IgD-negative memory B cell (primary cell): Measurements from ENCODE around the gene MRPL36. TPM values are rescaled to one million over a fixed set of nuclear protein-coding genes. Genes with fewer than 3 reads are reported as not detected.
"Not testable (repeated sequence)": the region's sequence is repeated elsewhere in the genome, so short reads cannot be mapped to it uniquely, and the experiment has no call there.

ENCODE experiments used
- H3K27ac Mint-ChIP-seq, 3 donors: one replicate each; pipeline ENCODE4 v1.8.0; 2020 to 2022; ENCODE audit warnings: mild to moderate bottlenecking in 3 of 3, mixed read lengths in 3 of 3, moderate library complexity in 1 of 3
- H3K27me3 Mint-ChIP-seq: one replicate; pipeline ENCODE4 v1.8.0; 2021; ENCODE audit warnings: mixed read lengths
- H3K36me3 Mint-ChIP-seq: one replicate; pipeline ENCODE4 v1.8.0; 2020; ENCODE audit warnings: mild to moderate bottlenecking, mixed read lengths
- H3K4me1 Mint-ChIP-seq, 3 donors: one replicate each; pipeline ENCODE4 v1.8.0; 2020 to 2022; ENCODE audit warnings: mixed read lengths in 3 of 3, mild to moderate bottlenecking in 1 of 3
- H3K4me3 Mint-ChIP-seq, 4 donors: one replicate each; pipeline ENCODE4 v1.8.0; 2020 to 2022; ENCODE audit warnings: mild to moderate bottlenecking in 4 of 4, mixed read lengths in 4 of 4, moderate library complexity in 3 of 4
- H3K9me3 Mint-ChIP-seq, 3 donors: one replicate each; pipeline ENCODE4 v1.8.0; 2020 to 2021; ENCODE audit warnings: mixed read lengths in 3 of 3, mild to moderate bottlenecking in 1 of 3
- polyA plus RNA-seq: library from polyadenylated mRNA; unstranded; fragments of 300-500 nt; fragmentation: Illumina TruSeq; gene quantifications from one replicate; pipeline ENCODE4 v1.2.3, GENCODE V29; 2021

Gene MRPL36
- 66.9 TPM for polyA plus RNA-seq

GRCh38 chr5:1799602-1800471 is at the start of gene MRPL36:
TSS of gene MRPL36 (minus strand) at chr5:1799837. CDS start at chr5:1798935, 902 bp downstream.
- H3K4me3 Mint-ChIP-seq, result peak within 1 kb of the TSS; percentile 99 to 100 (median 99)
- H3K36me3 Mint-ChIP-seq, result peaks cover 9% of the 10 kb centered on the region

GRCh38 chr5:1847611-1848010 is 48.0 kb upstream of the MRPL36 start:
- Mint-ChIP-seq H3K27me3 (peaks cover 17% of the 10 kb centered on the region), H3K27ac (no peak overlapping the region), H3K9me3 (peaks cover 0 to 1% (median 0%) of the 10 kb centered on the region in 3 donors), H3K4me3 (peak overlapping the region in 1 of 4 donors; percentile 19), H3K4me1 (peaks cover 0 to 2% (median 0%) of the 10 kb centered on the region in 3 donors), H3K36me3 (no peaks in the 10 kb centered on the region)

More at GRCh38 chr5:1799602-1800471, at the start of gene MRPL36:
- peaks cover 25 to 41% (median 33%) of the 10 kb centered on the region in 3 donors for H3K4me1 Mint-ChIP-seq
- no peaks in the 10 kb centered on the region for H3K9me3 Mint-ChIP-seq
- peak within 1 kb of the TSS; percentile 94 to 98 (median 97) for H3K27ac Mint-ChIP-seq
- H3K27me3 Mint-ChIP-seq, result no peaks in the 10 kb centered on the region

- Mint-ChIP-seq H3K9me3 (peaks cover 0 to 1% (median 0%) of the 10 kb centered on the region in 3 donors), H3K4me3 (no peak overlapping the region), H3K27ac (no peak overlapping the region), H3K36me3 (no peaks in the 10 kb centered on the region), H3K4me1 (peaks cover 0 to 2% (median 0%) of the 10 kb centered on the region in 3 donors), H3K27me3 (peaks cover 17% of the 10 kb centered on the region)
Measured at GRCh38 chr5:1847056-1847455, 47.4 kb upstream of the MRPL36 start.

GRCh38 chr5:1846583-1846982 is 46.9 kb upstream of the MRPL36 start:
- Mint-ChIP-seq H3K36me3 (no peaks in the 10 kb centered on the region), H3K27me3 (peaks cover 16% of the 10 kb centered on the region), H3K27ac (no peak overlapping the region), H3K4me1 (peaks cover 0 to 2% (median 0%) of the 10 kb centered on the region in 3 donors), H3K4me3 (no peak overlapping the region), H3K9me3 (peaks cover 0 to 1% (median 0%) of the 10 kb centered on the region in 3 donors)

- no peak overlapping the region for H3K27ac Mint-ChIP-seq
- peaks cover 0 to 2% (median 0%) of the 10 kb centered on the region in 3 donors for H3K4me1 Mint-ChIP-seq
- peaks cover 0 to 1% (median 0%) of the 10 kb centered on the region in 3 donors for H3K9me3 Mint-ChIP-seq
- no peak overlapping the region for H3K4me3 Mint-ChIP-seq
- H3K36me3 Mint-ChIP-seq, result no peaks in the 10 kb centered on the region
- peaks cover 16% of the 10 kb centered on the region for H3K27me3 Mint-ChIP-seq
Measured at GRCh38 chr5:1845696-1846095, 46.1 kb upstream of the MRPL36 start.

- peaks cover 0 to 1% (median 0%) of the 10 kb centered on the region in 3 donors for H3K9me3 Mint-ChIP-seq
- H3K27me3 Mint-ChIP-seq, result peaks cover 13% of the 10 kb centered on the region
- H3K4me1 Mint-ChIP-seq, result peaks cover 0 to 2% (median 0%) of the 10 kb centered on the region in 3 donors
- no peak overlapping the region for H3K4me3 Mint-ChIP-seq
- H3K27ac Mint-ChIP-seq, result no peak overlapping the region
- H3K36me3 Mint-ChIP-seq, result no peaks in the 10 kb centered on the region
Measured at GRCh38 chr5:1844708-1845436, 45.2 kb upstream of the MRPL36 start.

GRCh38 chr5:1843761-1844160 is 44.1 kb upstream of the MRPL36 start:
- not testable (repeated sequence) for H3K36me3 Mint-ChIP-seq, H3K4me3 Mint-ChIP-seq, H3K9me3 Mint-ChIP-seq, H3K4me1 Mint-ChIP-seq, H3K27ac Mint-ChIP-seq
- peaks cover 19% of the 10 kb centered on the region for H3K27me3 Mint-ChIP-seq

GRCh38 chr5:1842004-1842819 is 42.6 kb upstream of the MRPL36 start:
- no peaks in the 10 kb centered on the region for H3K9me3 Mint-ChIP-seq
- H3K36me3 Mint-ChIP-seq, result no peaks in the 10 kb centered on the region
- peaks cover 19% of the 10 kb centered on the region for H3K27me3 Mint-ChIP-seq
- peak overlapping the region in 1 of 3 donors; percentile 53 for H3K27ac Mint-ChIP-seq
- H3K4me1 Mint-ChIP-seq, result no peaks in the 10 kb centered on the region
- no peak overlapping the region for H3K4me3 Mint-ChIP-seq

- Mint-ChIP-seq H3K27ac (no peak overlapping the region), H3K27me3 (peaks cover 17% of the 10 kb centered on the region), H3K9me3 (no peaks in the 10 kb centered on the region), H3K36me3 (no peaks in the 10 kb centered on the region), H3K4me3 (no peak overlapping the region), H3K4me1 (no peaks in the 10 kb centered on the region)
Measured at GRCh38 chr5:1840741-1841521, 41.3 kb upstream of the MRPL36 start.

GRCh38 chr5:1840071-1840547 is 40.5 kb upstream of the MRPL36 start:
- Mint-ChIP-seq H3K4me1 (no peaks in the 10 kb centered on the region), H3K4me3 (no peak overlapping the region), H3K27me3 (peaks cover 18% of the 10 kb centered on the region), H3K27ac (no peak overlapping the region), H3K36me3 (no peaks in the 10 kb centered on the region), H3K9me3 (no peaks in the 10 kb centered on the region)

GRCh38 chr5:1838013-1838412 is 38.4 kb upstream of the MRPL36 start:
- Mint-ChIP-seq H3K36me3 (no peaks in the 10 kb centered on the region), H3K27me3 (peaks cover 19% of the 10 kb centered on the region), H3K4me3 (no peak overlapping the region)

GRCh38 chr5:1836891-1837880 is 37.5 kb upstream of the MRPL36 start:
- no peak overlapping the region for H3K27ac Mint-ChIP-seq
- H3K4me1 Mint-ChIP-seq, result no peaks in the 10 kb centered on the region
- H3K9me3 Mint-ChIP-seq, result no peaks in the 10 kb centered on the region
- no peak overlapping the region for H3K4me3 Mint-ChIP-seq
- peaks cover 19% of the 10 kb centered on the region for H3K27me3 Mint-ChIP-seq
- no peaks in the 10 kb centered on the region for H3K36me3 Mint-ChIP-seq

More at GRCh38 chr5:1838013-1838412, 38.4 kb upstream of the MRPL36 start:
- H3K9me3 Mint-ChIP-seq, result no peaks in the 10 kb centered on the region
- no peak overlapping the region for H3K27ac Mint-ChIP-seq
- H3K4me1 Mint-ChIP-seq, result no peaks in the 10 kb centered on the region
